CD4-positive, alpha-beta T cell (primary cell): ENCODE data around the gene GTF2IRD1. TPM values are rescaled to one million over a fixed set of nuclear protein-coding genes. Genes with fewer than 3 reads are reported as not detected.

Experiments used
- ATAC-seq: fragments of 200-7000 bp; cut with Tn5 transposase; one replicate; pipeline ENCODE4 v1.10.0; 2022; ENCODE audit warnings: mild to moderate bottlenecking; ENCODE audit not compliant: poor library complexity
- CTCF ChIA-PET: fragments of 350-600 bp; sonication (Branson Sonifier 250); formaldehyde crosslinking; loops from one replicate; lab custom pipeline; 2021; ENCODE audit warnings: antibody characterized with exemption, inconsistent platforms; lab: Charles Lee
- POLR2A ChIA-PET: fragments of 350-600 bp; sonication (Branson Sonifier 250); formaldehyde crosslinking; loops from one replicate; lab custom pipeline; 2021; ENCODE audit warnings: antibody characterized with exemption, inconsistent platforms; lab: Charles Lee
- DNase-seq, 14 experiments: peaks; one replicate each; pipeline ENCODE4 v3.0.0-alpha.2; 2013 to 2020; ENCODE audit warnings: mixed read lengths in 2 of 14
- H3K27ac ChIP-seq, 2 donors: one replicate each; pipeline versions ENCODE4 v1.5.1 to v1.7.0; 2013; ENCODE audit warnings: low read length in 2 of 2, low read depth in 1 of 2, mild to moderate bottlenecking in 1 of 2
- H3K27me3 ChIP-seq, 2 experiments: 1 replicate in 1 of 2; 2 replicates in 1 of 2; pipeline versions ENCODE4 v1.6.1 to v1.7.0; 2013; ENCODE audit warnings: low read length in 2 of 2, control low read depth in 1 of 2, mild to moderate bottlenecking in 1 of 2, moderate library complexity in 1 of 2; ENCODE audit not compliant: insufficient read depth in 2 of 2, control insufficient read depth in 1 of 2
- H3K36me3 ChIP-seq: one replicate; pipeline ENCODE4 v1.6.1; 2013; ENCODE audit warnings: low read length, control low read depth; ENCODE audit not compliant: insufficient read depth
- H3K4me1 ChIP-seq: one replicate; pipeline ENCODE4 v1.6.1; 2013; ENCODE audit warnings: low read length, control low read depth; ENCODE audit not compliant: insufficient read depth
- H3K4me3 ChIP-seq: one replicate; pipeline ENCODE4 v1.5.1; 2013; ENCODE audit warnings: mild to moderate bottlenecking, low read length, moderate library complexity
- H3K9me3 ChIP-seq, 2 experiments: 1 replicate in 1 of 2; 2 replicates in 1 of 2; pipeline versions ENCODE4 v1.6.1 to v1.7.0; 2013; ENCODE audit warnings: low read length in 2 of 2, mild to moderate bottlenecking in 2 of 2, control low read depth in 1 of 2, moderate library complexity in 1 of 2; ENCODE audit not compliant: control insufficient read depth in 1 of 2, insufficient read depth in 1 of 2
- H3K27ac Mint-ChIP-seq: one replicate; pipeline ENCODE4 v1.8.0; 2020; ENCODE audit warnings: mixed read lengths
- H3K27me3 Mint-ChIP-seq: one replicate; pipeline ENCODE4 v1.8.0; 2021; ENCODE audit warnings: mixed read lengths
- H3K36me3 Mint-ChIP-seq: one replicate; pipeline ENCODE4 v1.8.0; 2021; ENCODE audit warnings: low read depth, mixed read lengths
- H3K4me1 Mint-ChIP-seq: one replicate; pipeline ENCODE4 v1.8.0; 2021; ENCODE audit warnings: low read depth, mixed read lengths
- H3K4me3 Mint-ChIP-seq: one replicate; pipeline ENCODE4 v1.8.0; 2020; ENCODE audit warnings: mild to moderate bottlenecking, mixed read lengths
- H3K9me3 Mint-ChIP-seq: one replicate; pipeline ENCODE4 v1.8.0; 2020; ENCODE audit warnings: mixed read lengths
- intact Hi-C, 2 experiments: fragments of 100-400 bp; cut with DNase I in 1 of 2; cut with micrococcal nuclease in 1 of 2; formaldehyde crosslinking; loops; one replicate each; pipeline versions ENCODE4 v1.15.1 to v1.9.0; 2023 to 2025; cut with DNase I, micrococcal nuclease
- total RNA-seq, 174 experiments: library from RNA in 2 of 174; stranded (reverse) in 2 of 174; gene quantifications; one replicate each; pipeline ENCODE4 v1.2.3 and lab custom pipeline; 2021 to 2026
- TF ChIP-seq, protein P1 (sequence below): fragments of 200-600 bp; IDR thresholded peaks from one replicate; pipeline ENCODE4 v1.8.0; 2022; ENCODE audit warnings: antibody characterized with exemption, mild to moderate bottlenecking

Gene GTF2IRD1
- total RNA-seq, 2 experiments from 2014 or later: 0.74 to 1.2 TPM

DNA sequence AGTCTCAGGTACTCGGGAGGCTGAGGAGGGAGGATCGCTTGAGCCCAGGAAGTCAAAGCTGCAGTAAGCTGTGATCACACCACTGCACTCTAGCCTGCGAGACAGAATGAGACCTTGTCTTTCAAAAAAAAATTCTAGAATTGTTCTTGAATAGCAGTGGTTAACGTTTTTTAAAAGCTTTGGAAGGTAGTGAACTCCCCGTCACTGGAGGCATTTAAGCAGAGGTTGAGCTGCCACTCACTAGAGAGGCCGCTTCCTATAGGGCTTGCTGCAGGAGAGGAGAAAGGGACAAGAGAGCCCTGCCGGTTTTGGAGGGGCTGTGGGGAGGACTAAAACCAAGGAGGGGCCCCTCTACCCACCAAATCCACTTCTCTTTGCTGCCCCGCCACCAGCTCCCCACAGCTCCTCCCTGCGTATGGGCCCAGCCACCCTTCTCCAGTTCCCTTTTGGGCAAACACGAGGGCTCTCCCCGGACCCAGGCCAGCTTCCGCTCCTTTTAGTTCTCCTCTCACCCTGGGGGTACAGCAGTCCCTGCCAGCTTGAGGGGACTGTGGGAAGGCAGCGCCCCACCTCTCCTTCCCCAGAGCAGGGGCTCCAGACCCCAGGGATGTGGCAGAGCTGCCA, 116.9 kb downstream of the GTF2IRD1 start:
- no peak overlapping the region for H3K27ac Mint-ChIP-seq
- no peaks in the 10 kb centered on the region for H3K9me3 Mint-ChIP-seq
- Histone ChIP-seq H3K27me3 (no peaks in the 10 kb centered on the region), H3K4me1 (peaks cover 22% of the 10 kb centered on the region), H3K9me3 (no peaks in the 10 kb centered on the region), H3K4me3 (no peak overlapping the region), H3K36me3 (no peaks in the 10 kb centered on the region), H3K27ac (no peak overlapping the region)
- no peaks in the 10 kb centered on the region for H3K27me3 Mint-ChIP-seq
- ChIA-PET CTCF (no interaction called here), POLR2A (interaction anchor here (0.6 kb wide), 1 partner anchor 45 kb away, joined by 3 read pairs; no protein-coding TSS in a partner anchor)
- intact Hi-C loops: no loop called here
- no peaks in the 10 kb centered on the region for H3K36me3 Mint-ChIP-seq
- H3K4me1 Mint-ChIP-seq: peaks cover 13% of the 10 kb centered on the region
- ATAC-seq (no peak), DNase-seq (no peak)
- TF ChIP-seq, protein P1, sequence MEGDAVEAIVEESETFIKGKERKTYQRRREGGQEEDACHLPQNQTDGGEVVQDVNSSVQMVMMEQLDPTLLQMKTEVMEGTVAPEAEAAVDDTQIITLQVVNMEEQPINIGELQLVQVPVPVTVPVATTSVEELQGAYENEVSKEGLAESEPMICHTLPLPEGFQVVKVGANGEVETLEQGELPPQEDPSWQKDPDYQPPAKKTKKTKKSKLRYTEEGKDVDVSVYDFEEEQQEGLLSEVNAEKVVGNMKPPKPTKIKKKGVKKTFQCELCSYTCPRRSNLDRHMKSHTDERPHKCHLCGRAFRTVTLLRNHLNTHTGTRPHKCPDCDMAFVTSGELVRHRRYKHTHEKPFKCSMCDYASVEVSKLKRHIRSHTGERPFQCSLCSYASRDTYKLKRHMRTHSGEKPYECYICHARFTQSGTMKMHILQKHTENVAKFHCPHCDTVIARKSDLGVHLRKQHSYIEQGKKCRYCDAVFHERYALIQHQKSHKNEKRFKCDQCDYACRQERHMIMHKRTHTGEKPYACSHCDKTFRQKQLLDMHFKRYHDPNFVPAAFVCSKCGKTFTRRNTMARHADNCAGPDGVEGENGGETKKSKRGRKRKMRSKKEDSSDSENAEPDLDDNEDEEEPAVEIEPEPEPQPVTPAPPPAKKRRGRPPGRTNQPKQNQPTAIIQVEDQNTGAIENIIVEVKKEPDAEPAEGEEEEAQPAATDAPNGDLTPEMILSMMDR: no peak
- H3K4me3 Mint-ChIP-seq: no peak overlapping the region

DNA sequence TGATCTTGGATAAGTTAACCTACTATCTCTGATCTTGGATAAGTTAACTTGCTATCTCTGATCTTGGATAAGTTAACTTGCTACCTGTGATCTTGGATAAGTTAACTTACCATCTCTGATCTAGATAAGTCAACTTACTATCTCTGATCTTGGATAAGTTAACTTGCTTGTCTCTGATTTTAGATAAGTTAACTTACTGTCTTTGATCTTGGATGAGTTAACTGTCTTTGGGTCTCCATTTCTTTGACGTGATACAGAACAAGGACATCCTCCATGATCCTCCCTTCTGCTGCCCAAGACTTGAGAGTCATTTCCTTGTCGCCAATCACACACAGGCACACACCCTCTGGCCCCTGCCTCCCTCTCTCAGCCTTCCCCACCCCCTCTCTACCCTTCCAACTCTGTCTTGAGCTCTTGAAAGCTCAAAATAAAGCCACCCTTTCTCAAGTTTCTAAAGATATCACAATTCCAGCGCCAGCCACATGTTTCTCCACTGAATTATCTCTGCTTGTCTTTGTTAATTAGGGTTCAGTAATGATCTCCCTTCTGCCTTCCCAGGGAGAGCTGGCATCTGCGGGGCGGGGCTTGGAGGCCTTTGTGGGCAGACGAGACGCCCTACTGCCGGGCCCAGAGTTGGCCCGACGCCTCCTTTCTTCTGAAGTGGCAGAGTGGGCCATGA, 118.7 kb downstream of the GTF2IRD1 start:
- ChIA-PET POLR2A (no interaction called here), CTCF (no interaction called here)
- no peak overlapping the region for H3K27ac ChIP-seq
- peaks cover 20% of the 10 kb centered on the region for H3K4me1 ChIP-seq
- ATAC-seq (no peak), DNase-seq (no peak)
- H3K27me3 ChIP-seq: no peaks in the 10 kb centered on the region
- Mint-ChIP-seq H3K9me3 (no peaks in the 10 kb centered on the region), H3K27me3 (no peaks in the 10 kb centered on the region), H3K4me1 (peaks cover 13% of the 10 kb centered on the region), H3K27ac (no peak overlapping the region), H3K4me3 (no peak overlapping the region), H3K36me3 (no peaks in the 10 kb centered on the region)
- H3K36me3 ChIP-seq: no peaks in the 10 kb centered on the region
- no peaks in the 10 kb centered on the region for H3K9me3 ChIP-seq
- intact Hi-C loops: no loop called here
- TF ChIP-seq, protein P1: no peak
- H3K4me3 ChIP-seq: no peak overlapping the region

DNA sequence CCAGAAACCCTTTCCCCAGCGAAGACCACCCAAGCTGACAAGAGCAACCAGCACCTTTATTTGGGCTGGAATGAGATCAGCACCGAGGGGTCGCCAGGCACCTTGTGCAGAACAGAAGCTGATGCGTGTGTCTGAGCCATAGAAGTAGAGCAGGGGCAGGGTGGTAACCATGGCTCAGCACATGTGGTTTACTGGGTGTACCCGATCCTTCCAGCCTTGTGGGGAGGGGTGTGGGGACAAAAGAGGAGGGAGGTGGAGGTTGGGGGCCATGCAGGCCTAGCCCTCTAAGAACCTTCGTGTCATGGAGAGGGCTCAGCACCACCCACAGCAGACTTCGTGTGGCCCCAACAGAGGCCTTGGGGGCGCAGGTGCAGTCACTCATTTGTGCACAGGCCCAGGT, 119.8 kb downstream of the GTF2IRD1 start:
- H3K27me3 ChIP-seq: no peaks in the 10 kb centered on the region
- Mint-ChIP-seq H3K9me3 (no peaks in the 10 kb centered on the region), H3K4me3 (no peak overlapping the region), H3K27me3 (no peaks in the 10 kb centered on the region), H3K27ac (no peak overlapping the region), H3K36me3 (no peaks in the 10 kb centered on the region), H3K4me1 (peaks cover 13% of the 10 kb centered on the region)
- H3K27ac ChIP-seq: no peak overlapping the region
- ATAC-seq (no peak), DNase-seq (no peak)
- no peaks in the 10 kb centered on the region for H3K9me3 ChIP-seq
- no peaks in the 10 kb centered on the region for H3K36me3 ChIP-seq
- peaks cover 20% of the 10 kb centered on the region for H3K4me1 ChIP-seq
- intact Hi-C loops: no loop called here
- CTCF ChIA-PET: no interaction called here
- POLR2A ChIA-PET: no interaction called here
- TF ChIP-seq, protein P1: no peak
- H3K4me3 ChIP-seq: no peak overlapping the region
